NCI-H2029 treated with DMSO at 0.1 percent for 48 hours (cell line): ENCODE measurements around the gene SPART.

ENCODE experiments used
- DNase-seq: peaks from one replicate; lab custom pipeline; 2025; lab: John Stamatoyannopoulos, UW

SPART gene

GRCh38 chr13:36346222-36347083 lies at the start of gene SPART:
SPART (minus strand) TSS chr13:36346394; CDS start chr13:36335830, 10,564 bp downstream.
- peak; percentile 75 for DNase-seq

GRCh38 chr13:36395280-36395679 lies 49.1 kb upstream of the SPART start:
- no peak for DNase-seq

- DNase-seq: no peak
These were observed 39.3 kb upstream of the SPART start for GRCh38 chr13:36385489-36385888.

- DNase-seq: no peak
These were observed 35.8 kb upstream of the SPART start for GRCh38 chr13:36382030-36382429.

- no peak for DNase-seq
These were observed 31.8 kb upstream of the SPART start for GRCh38 chr13:36377826-36378468.

- DNase-seq: no peak
These were observed 27.9 kb upstream of the SPART start for GRCh38 chr13:36374063-36374462.

- DNase-seq: no peak
These were observed 25.0 kb upstream of the SPART start for GRCh38 chr13:36371185-36371584.

GRCh38 chr13:36370108-36370429 lies 23.9 kb upstream of the SPART start:
- no peak for DNase-seq

GRCh38 chr13:36369268-36370107 lies 23.3 kb upstream of the SPART start:
- DNase-seq: no peak

- DNase-seq: no peak
These were observed 19.8 kb upstream of the SPART start for GRCh38 chr13:36366031-36366430.

GRCh38 chr13:36363366-36363863 lies 17.2 kb upstream of the SPART start:
- no peak for DNase-seq

- no peak for DNase-seq
These were observed 16.7 kb upstream of the SPART start for GRCh38 chr13:36362914-36363313.

GRCh38 chr13:36362251-36362650 lies 16.1 kb upstream of the SPART start:
- DNase-seq: no peak

GRCh38 chr13:36360903-36361302 lies 14.7 kb upstream of the SPART start:
- DNase-seq: no peak

GRCh38 chr13:36359301-36359950 lies 13.2 kb upstream of the SPART start:
- no peak for DNase-seq

- no peak for DNase-seq
These were observed 12.1 kb upstream of the SPART start for GRCh38 chr13:36358175-36358718.

GRCh38 chr13:36357692-36358091 lies 11.5 kb upstream of the SPART start:
- DNase-seq: no peak

GRCh38 chr13:36357231-36357630 lies 11.0 kb upstream of the SPART start:
- DNase-seq: no peak

GRCh38 chr13:36356058-36356457 lies 9.9 kb upstream of the SPART start:
- DNase-seq: no peak

GRCh38 chr13:36355632-36356031 lies 9.4 kb upstream of the SPART start:
- DNase-seq: no peak

- no peak for DNase-seq
These were observed 8.8 kb upstream of the SPART start for GRCh38 chr13:36354842-36355623.
